ENCODE measurements around the gene ACAP2. TPM values are rescaled to one million over a fixed set of nuclear protein-coding genes. Genes with fewer than 3 reads are reported as not detected.

Gene ACAP2
- total and polyA plus RNA-seq, 4 donors: 4.5 to 28.5 (median 23.3) TPM

GRCh38 chr3:195461594-195462307 is 18.9 kb upstream of the ACAP2 start (continued):
- TF ChIP-seq, protein P1, sequence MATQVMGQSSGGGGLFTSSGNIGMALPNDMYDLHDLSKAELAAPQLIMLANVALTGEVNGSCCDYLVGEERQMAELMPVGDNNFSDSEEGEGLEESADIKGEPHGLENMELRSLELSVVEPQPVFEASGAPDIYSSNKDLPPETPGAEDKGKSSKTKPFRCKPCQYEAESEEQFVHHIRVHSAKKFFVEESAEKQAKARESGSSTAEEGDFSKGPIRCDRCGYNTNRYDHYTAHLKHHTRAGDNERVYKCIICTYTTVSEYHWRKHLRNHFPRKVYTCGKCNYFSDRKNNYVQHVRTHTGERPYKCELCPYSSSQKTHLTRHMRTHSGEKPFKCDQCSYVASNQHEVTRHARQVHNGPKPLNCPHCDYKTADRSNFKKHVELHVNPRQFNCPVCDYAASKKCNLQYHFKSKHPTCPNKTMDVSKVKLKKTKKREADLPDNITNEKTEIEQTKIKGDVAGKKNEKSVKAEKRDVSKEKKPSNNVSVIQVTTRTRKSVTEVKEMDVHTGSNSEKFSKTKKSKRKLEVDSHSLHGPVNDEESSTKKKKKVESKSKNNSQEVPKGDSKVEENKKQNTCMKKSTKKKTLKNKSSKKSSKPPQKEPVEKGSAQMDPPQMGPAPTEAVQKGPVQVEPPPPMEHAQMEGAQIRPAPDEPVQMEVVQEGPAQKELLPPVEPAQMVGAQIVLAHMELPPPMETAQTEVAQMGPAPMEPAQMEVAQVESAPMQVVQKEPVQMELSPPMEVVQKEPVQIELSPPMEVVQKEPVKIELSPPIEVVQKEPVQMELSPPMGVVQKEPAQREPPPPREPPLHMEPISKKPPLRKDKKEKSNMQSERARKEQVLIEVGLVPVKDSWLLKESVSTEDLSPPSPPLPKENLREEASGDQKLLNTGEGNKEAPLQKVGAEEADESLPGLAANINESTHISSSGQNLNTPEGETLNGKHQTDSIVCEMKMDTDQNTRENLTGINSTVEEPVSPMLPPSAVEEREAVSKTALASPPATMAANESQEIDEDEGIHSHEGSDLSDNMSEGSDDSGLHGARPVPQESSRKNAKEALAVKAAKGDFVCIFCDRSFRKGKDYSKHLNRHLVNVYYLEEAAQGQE (IDR thresholded peaks at IDR 0.05): no peak
- TF ChIP-seq, protein P2, sequence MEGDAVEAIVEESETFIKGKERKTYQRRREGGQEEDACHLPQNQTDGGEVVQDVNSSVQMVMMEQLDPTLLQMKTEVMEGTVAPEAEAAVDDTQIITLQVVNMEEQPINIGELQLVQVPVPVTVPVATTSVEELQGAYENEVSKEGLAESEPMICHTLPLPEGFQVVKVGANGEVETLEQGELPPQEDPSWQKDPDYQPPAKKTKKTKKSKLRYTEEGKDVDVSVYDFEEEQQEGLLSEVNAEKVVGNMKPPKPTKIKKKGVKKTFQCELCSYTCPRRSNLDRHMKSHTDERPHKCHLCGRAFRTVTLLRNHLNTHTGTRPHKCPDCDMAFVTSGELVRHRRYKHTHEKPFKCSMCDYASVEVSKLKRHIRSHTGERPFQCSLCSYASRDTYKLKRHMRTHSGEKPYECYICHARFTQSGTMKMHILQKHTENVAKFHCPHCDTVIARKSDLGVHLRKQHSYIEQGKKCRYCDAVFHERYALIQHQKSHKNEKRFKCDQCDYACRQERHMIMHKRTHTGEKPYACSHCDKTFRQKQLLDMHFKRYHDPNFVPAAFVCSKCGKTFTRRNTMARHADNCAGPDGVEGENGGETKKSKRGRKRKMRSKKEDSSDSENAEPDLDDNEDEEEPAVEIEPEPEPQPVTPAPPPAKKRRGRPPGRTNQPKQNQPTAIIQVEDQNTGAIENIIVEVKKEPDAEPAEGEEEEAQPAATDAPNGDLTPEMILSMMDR (IDR thresholded peaks at IDR 0.05; ENCODE audit: low read depth, low read length, missing input control): no peak
- no peak for TF ChIP-seq ATF3 (IDR thresholded peaks at IDR 0.05)

GRCh38 chr3:195460091-195460713 is 17.4 kb upstream of the ACAP2 start:
- WGBS: 94% methylated on average over 2 of the region's 2 CpGs
- Histone ChIP-seq H3K9ac (ENCODE audit: low read depth in 1 of 2, low read length in 2 of 2) (no peak overlapping the region), H3K4me3 (ENCODE audit: low read depth in 1 of 3, low read length in 3 of 3) (no peak overlapping the region), H3K27ac (ENCODE audit: low read depth in 1 of 2, low read length in 2 of 2) (no peak overlapping the region), H3K36me3 (ENCODE audit: control insufficient read depth in 4 of 4, insufficient read depth in 3 of 4, low read depth in 1 of 4, low read length in 3 of 4) (no peaks in the 10 kb centered on the region), H3K27me3 (ENCODE audit: control insufficient read depth in 4 of 4, insufficient read depth in 4 of 4, low read length in 3 of 4) (no peaks in the 10 kb centered on the region), H3K4me1 (ENCODE audit: control insufficient read depth in 4 of 4, insufficient read depth in 4 of 4, low read length in 3 of 4) (no peaks in the 10 kb centered on the region), H3K9me3 (ENCODE audit: control insufficient read depth in 4 of 4, low read length in 3 of 4) (no peaks in the 10 kb centered on the region)
- TF ChIP-seq, protein P3, sequence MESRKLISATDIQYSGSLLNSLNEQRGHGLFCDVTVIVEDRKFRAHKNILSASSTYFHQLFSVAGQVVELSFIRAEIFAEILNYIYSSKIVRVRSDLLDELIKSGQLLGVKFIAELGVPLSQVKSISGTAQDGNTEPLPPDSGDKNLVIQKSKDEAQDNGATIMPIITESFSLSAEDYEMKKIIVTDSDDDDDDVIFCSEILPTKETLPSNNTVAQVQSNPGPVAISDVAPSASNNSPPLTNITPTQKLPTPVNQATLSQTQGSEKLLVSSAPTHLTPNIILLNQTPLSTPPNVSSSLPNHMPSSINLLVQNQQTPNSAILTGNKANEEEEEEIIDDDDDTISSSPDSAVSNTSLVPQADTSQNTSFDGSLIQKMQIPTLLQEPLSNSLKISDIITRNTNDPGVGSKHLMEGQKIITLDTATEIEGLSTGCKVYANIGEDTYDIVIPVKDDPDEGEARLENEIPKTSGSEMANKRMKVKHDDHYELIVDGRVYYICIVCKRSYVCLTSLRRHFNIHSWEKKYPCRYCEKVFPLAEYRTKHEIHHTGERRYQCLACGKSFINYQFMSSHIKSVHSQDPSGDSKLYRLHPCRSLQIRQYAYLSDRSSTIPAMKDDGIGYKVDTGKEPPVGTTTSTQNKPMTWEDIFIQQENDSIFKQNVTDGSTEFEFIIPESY (IDR thresholded peaks at IDR 0.05): no peak
- TF ChIP-seq EGR1 (IDR thresholded peaks at IDR 0.05; ENCODE audit: low read depth in 2 of 2) (no peak), ATF3 (IDR thresholded peaks at IDR 0.05) (no peak), RXRA (IDR thresholded peaks at IDR 0.05) (no peak), HNF4G (IDR thresholded peaks at IDR 0.05) (no peak), RAD21 (IDR thresholded peaks at IDR 0.05) (no peak)
- DNase-seq (ENCODE audit: low spot score): no peak

- Histone ChIP-seq H3K9ac (ENCODE audit: low read depth in 1 of 2, low read length in 2 of 2) (no peak overlapping the region), H3K4me1 (ENCODE audit: control insufficient read depth in 4 of 4, insufficient read depth in 4 of 4, low read length in 3 of 4) (no peaks in the 10 kb centered on the region), H3K4me3 (ENCODE audit: low read depth in 1 of 3, low read length in 3 of 3) (no peak overlapping the region), H3K27me3 (ENCODE audit: control insufficient read depth in 4 of 4, insufficient read depth in 4 of 4, low read length in 3 of 4) (no peaks in the 10 kb centered on the region), H3K9me3 (ENCODE audit: control insufficient read depth in 4 of 4, low read length in 3 of 4) (no peaks in the 10 kb centered on the region), H3K27ac (ENCODE audit: low read depth in 1 of 2, low read length in 2 of 2) (no peak overlapping the region), H3K36me3 (ENCODE audit: control insufficient read depth in 4 of 4, insufficient read depth in 3 of 4, low read depth in 1 of 4, low read length in 3 of 4) (no peaks in the 10 kb centered on the region)
- WGBS: 43% methylated on average over 2 of the region's 2 CpGs
- TF ChIP-seq, protein P2 (IDR thresholded peaks at IDR 0.05; ENCODE audit: low read depth, low read length, missing input control): no peak
- peak in 1 of 2 donors; percentile 21 for TF ChIP-seq RAD21 (IDR thresholded peaks at IDR 0.05)
- DNase-seq (ENCODE audit: low spot score): no peak
Measured at GRCh38 chr3:195458316-195458717, 15.5 kb upstream of the ACAP2 start.

Data from liver (tissue), 9 donors.